HG03457 (cell line): ENCODE measurements around the gene ARHGAP23.
"Not testable (repeated sequence)": the region's sequence is repeated elsewhere in the genome, so short reads cannot be mapped to it uniquely, and the experiment has no call there.

ENCODE experiments used
- ATAC-seq: cut with Tn5 transposase; IDR thresholded peaks from one replicate; pipeline ENCODE4 v1.9.1; 2021; ENCODE audit warnings: moderate number of reproducible peaks; ENCODE audit not compliant: unreplicated experiment

The ARHGAP23 gene

DNA sequence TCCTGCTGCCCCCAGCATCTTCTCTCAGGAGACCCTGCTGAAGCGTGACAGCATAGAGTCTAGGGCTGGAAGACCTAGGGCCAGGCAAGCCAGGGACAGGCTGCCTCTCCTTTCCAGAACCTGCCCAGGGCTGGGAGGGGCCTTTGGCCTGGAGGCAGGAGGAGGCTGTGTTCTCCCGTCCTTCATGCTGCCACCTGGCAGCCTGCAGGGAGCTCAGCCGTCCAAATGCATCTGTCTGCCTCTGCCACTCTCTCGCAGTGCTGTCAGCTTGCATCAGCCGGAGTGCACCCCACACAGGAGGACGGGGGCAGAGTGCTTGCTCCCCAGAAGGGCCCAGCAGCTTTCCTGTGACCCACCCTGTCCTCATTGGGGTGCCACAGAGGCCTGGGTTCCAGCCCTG lies 31.3 kb downstream of the ARHGAP23 start:
- ATAC-seq = no peak

DNA sequence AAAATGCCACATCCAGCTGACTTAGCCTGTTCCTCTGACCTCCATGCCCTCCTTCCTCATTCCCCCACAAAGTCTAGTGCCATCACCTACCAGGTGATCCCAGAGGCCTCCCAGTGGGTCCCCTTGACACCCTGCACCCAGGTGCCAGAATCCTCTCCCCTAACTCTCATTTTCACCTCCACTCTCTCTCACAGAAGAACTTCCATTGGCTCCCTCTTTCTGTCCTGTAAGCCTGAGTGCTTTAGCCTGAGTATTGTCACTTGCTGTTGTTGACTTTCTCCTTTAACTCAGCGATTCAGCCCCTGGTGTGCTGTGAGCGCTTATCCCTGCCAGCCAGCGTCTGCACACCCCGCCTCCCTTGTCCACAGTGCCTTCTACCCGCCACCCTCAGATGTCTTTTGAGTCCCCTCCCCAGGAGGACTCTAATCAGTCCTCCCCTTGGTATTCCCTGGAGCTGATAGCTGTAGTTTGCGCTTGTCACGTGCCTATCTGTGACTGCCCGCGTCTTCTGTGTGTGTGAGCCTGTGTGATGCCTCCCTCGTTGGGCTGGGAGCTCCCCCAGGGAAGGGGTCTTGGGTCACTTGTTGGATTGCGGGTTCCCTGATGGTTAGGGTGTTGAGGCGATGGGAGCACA lies 31.9 kb downstream of the ARHGAP23 start:
- ATAC-seq = no peak

GRCh38 chr17:38460716-38461630 lies 32.7 kb downstream of the ARHGAP23 start:
- ATAC-seq = no peak

DNA sequence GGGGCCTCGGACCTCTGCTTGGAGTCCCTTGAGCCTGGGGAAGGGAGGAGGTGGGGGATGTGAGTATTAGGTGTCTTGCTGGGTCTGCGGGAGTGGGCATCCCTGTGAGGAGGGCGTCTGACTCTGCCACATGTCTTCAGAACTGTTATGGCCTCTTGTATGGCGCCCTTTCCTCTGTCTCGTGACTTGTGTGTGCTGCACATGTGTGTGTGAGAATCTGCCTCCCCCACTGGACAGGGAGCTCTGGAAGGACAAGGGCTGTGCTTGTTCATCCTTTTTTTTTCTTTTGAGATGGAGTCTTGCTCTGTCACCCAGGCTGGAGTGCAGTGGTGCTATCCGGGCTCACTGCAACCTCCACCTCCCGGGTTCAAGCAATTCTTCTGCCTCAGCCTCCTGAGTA lies 33.4 kb downstream of the ARHGAP23 start:
- no peak for ATAC-seq

DNA sequence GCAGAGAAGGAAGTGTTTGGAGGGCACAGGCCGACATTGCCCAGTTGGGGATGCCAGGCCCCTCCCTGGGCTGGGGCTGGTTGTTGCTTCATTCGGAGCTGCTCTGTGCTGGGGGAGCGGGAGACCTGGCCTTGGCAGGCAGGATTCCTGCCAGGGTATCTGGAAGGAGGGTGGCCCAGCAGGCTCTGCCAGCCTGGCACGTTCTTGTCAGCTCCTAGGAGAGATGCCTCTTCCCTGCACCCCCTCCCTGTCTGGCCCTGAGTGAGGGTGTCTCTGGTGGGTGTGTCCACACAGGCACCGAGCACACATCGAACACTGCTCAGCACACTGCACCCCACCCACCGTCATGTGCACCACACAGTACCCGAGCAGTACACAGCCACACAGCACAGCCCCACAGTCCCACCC lies 35.2 kb downstream of the ARHGAP23 start:
- ATAC-seq = no peak

DNA sequence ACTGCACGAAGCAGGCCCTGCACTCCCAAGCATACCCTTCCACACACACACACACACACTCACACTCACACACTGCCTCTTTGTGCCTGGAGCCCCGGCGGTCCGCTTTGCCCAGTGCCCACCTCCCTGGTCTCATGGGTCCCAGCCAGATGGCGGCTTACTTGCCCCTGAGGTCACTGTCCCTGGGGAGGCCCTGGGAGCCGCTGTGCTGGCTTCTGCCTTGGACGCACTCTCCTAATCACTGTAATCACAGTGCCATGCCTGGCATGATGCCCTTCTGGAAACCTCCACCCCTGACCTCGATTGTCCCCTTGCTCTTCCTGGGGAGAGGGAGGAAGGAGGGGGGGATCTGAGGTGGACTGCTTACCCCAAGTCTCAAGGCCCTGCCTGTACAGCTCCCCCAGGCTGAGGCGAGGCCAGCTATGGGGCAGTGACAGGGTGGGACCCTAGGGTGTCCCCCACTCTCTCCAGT lies 36.0 kb downstream of the ARHGAP23 start:
- no peak for ATAC-seq

- ATAC-seq = no peak
Measured at GRCh38 chr17:38464723-38465390, 36.6 kb downstream of the ARHGAP23 start.

DNA sequence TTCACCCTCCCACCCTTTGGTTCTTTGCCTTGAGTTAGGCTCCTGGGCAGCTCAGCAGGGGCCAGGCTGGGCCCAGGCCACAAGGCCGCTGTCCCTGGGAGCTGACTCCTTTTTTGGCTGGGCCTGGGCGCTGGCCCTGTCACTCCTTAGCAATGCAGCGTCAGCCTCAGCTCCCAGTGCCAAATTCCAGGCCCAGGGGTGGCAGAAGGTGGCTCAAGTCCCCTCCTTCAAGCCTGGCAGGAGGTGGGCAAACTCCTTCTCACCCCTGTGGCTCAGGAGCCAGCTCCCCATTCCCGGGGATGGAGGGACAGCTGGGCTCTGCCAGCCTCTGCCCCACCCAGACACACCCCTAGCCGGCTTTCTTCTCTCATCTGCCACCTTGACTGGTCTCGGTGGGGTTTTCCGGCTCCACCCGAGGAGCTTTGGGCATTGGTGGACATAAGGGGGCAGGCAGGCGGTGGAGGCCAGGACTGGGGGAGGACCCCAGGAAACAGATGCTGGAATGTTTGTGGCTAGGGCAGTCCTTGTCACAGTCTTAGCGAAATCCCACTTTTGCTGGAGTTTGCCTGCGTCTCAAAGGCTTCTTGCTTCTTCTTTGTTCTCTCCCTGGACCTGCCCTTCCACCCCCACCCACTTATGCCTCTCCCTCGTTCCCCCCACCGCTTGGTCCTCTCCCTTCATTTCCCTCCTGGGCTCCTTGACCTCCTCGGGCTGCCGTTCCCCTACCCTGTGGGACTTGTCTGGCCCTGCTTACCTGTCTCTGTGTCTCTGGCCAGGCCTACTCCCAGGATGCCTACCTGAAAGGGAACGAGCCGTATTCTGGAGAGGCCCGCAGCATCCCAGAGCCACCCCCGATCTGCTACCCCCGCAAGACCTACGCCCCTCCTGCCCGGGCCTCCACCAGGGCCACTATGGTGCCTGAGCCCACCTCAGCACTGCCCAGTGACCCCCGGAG lies 37.4 kb downstream of the ARHGAP23 start:
- ATAC-seq = no peak

- ATAC-seq = no peak
Measured at GRCh38 chr17:38466346-38467315, 38.4 kb downstream of the ARHGAP23 start.

GRCh38 chr17:38467491-38467890 lies 39.2 kb downstream of the ARHGAP23 start:
- no peak for ATAC-seq

- ATAC-seq = no peak
Measured at GRCh38 chr17:38469875-38470274, 41.6 kb downstream of the ARHGAP23 start.

DNA sequence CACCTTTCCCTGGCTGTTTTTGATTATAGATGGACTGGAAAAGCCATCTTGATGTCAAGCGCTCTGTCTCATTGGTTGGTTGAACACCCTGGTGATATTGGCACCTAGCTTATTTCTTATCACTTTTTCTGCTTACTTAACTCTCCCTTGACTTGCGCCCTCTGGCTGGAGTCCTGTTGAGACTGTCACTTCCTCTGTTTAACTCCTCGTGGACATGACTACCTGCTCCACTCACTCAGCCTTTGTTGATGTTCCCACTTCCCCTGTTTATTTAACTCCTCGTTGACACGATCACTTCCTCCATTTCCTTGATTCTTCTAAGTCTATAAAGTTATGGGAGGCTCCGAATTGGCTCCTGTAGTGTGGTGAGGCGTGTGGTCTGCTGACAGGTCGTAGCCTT lies 43.0 kb downstream of the ARHGAP23 start:
- ATAC-seq = not testable (repeated sequence)

DNA sequence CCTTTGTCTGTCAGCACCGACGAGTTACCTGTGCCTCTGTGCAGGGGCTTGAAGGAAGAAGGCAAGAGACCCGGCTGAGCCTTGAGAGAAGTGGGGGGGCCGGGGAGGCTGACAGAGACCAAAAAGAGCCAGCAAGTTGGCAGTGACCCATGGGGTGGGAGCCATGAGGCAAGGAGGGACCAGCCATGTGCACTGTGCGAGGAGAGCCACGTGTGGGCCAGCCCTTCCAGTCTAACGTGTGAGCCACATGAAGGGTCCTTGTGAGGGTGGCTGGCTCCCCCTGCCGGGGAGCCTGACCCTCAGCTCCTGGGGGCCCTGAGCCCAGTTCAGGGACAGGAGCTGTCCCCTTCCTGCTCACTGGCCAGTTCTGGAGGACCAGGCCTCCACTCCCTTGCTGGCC lies 46.4 kb downstream of the ARHGAP23 start:
- ATAC-seq = not testable (repeated sequence)

GRCh38 chr17:38476549-38476948 lies 48.3 kb downstream of the ARHGAP23 start:
- ATAC-seq = no peak

GRCh38 chr17:38477417-38477816 lies 49.2 kb downstream of the ARHGAP23 start:
- not testable (repeated sequence) for ATAC-seq

GRCh38 chr17:38477951-38478350 lies 49.7 kb downstream of the ARHGAP23 start:
- ATAC-seq = not testable (repeated sequence)

DNA sequence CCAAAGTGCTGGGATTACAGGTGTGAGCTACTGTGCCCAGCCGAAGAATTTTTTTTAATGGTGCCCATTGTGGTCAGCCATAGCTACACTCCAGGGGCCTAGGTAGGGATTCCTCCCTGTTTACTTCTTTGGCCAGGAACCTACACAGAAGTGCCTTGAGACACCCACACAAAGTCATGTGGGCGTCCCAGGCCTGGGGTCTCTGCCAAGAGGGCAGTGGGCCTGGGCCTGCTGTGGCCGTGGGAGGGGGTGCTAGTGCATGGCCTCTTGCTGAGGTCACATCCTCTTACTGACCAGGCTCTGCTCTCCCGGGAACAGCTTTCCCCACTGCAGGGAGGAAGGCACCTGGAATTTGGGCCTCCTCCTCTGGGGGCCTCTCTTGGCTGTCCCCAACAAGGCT lies 50.4 kb downstream of the ARHGAP23 start:
- not testable (repeated sequence) for ATAC-seq

DNA sequence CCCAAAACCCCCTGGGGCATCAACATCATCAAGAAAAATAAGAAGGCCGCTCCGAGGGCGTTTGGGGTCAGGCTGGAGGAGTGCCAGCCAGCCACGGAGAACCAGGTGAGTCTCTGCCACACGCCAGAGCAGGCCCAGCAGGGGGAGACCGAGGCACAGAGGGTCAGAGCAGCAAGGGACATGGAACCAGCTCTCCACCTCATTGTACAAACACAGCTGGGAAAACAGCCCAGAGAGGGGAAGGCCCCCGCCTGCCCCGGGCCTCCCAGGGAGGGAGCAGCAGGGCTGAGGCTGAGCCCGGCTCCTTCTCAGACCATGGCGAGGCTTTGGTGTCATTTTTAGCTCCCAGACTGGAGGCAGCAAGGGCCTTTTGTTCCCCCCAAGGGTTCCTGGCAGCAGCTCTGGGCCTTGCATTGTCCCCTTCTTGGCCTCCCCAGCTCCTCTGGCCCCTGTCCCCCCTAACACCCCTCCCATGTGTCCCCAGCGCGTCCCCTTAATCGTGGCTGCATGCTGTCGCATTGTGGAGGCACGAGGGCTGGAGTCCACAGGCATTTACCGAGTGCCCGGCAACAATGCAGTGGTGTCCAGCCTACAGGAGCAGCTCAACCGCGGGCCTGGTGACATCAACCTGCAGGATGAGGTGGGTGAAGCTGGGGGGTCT lies 53.9 kb downstream of the ARHGAP23 start:
- not testable (repeated sequence) for ATAC-seq

- not testable (repeated sequence) for ATAC-seq
Measured at GRCh38 chr17:38482700-38483043, 54.4 kb downstream of the ARHGAP23 start.
